ENCODE measurements around the gene SCO2.

DNA sequence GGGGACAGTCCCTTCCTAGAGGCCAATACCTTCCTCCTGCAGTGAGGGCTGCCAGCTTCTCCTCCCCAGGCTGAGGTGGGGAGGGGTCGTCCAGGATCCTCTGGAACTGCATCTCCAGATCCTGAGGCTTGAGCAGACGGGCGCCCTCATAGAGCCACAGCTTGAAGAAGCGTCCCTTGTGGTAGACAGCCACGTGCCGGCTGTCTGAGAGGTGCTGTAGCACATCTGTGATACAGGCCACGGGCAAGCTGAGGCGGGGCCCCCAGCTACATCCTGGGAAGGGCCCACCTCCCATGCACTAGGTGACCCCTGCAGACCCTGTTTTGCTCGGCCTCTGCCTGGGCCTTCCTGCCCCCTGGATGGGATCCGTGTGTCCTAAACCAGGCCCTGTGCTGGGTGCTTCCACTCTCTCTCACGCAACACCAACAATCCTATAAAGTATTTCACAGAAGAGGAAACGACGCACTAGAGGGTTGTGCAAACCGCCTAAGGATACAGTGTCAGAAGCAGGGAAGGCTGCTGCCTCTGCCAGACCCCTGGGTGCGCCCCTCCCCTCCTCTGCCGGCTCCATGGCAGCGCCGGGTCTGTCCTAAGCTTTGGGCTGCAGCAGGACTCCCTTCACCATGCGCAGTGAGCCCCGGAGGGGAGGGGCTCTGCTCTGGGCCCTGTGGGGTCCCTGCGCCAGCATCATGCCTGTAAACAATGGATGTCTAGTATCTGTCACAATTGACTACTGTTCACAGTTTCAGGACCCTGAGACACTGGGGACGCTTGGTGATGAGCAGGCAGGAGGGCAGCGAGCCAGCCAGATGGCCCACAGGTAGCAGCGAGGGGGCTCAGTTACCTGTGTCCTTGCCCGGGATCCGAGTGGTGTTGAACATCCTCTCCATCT, 48.3 kb upstream of the SCO2 start:
- TF ChIP-seq, protein P1, sequence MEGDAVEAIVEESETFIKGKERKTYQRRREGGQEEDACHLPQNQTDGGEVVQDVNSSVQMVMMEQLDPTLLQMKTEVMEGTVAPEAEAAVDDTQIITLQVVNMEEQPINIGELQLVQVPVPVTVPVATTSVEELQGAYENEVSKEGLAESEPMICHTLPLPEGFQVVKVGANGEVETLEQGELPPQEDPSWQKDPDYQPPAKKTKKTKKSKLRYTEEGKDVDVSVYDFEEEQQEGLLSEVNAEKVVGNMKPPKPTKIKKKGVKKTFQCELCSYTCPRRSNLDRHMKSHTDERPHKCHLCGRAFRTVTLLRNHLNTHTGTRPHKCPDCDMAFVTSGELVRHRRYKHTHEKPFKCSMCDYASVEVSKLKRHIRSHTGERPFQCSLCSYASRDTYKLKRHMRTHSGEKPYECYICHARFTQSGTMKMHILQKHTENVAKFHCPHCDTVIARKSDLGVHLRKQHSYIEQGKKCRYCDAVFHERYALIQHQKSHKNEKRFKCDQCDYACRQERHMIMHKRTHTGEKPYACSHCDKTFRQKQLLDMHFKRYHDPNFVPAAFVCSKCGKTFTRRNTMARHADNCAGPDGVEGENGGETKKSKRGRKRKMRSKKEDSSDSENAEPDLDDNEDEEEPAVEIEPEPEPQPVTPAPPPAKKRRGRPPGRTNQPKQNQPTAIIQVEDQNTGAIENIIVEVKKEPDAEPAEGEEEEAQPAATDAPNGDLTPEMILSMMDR (IDR thresholded peaks at IDR 0.05), result no peak
- TF ChIP-seq POLR2A (IDR thresholded peaks at IDR 0.05) (no peak), POLR2AphosphoS5 (IDR thresholded peaks at IDR 0.05) (no peak)

Measured in breast epithelium (tissue), 3 donors.